Left forelimb (tissue), 1 donor: ENCODE results near the gene TACC2.

Source experiments
- DNase-seq: peaks from one replicate; pipeline ENCODE4 v3.0.0-alpha.2; 2018; ENCODE audit warnings: low spot score

The TACC2 gene

DNA sequence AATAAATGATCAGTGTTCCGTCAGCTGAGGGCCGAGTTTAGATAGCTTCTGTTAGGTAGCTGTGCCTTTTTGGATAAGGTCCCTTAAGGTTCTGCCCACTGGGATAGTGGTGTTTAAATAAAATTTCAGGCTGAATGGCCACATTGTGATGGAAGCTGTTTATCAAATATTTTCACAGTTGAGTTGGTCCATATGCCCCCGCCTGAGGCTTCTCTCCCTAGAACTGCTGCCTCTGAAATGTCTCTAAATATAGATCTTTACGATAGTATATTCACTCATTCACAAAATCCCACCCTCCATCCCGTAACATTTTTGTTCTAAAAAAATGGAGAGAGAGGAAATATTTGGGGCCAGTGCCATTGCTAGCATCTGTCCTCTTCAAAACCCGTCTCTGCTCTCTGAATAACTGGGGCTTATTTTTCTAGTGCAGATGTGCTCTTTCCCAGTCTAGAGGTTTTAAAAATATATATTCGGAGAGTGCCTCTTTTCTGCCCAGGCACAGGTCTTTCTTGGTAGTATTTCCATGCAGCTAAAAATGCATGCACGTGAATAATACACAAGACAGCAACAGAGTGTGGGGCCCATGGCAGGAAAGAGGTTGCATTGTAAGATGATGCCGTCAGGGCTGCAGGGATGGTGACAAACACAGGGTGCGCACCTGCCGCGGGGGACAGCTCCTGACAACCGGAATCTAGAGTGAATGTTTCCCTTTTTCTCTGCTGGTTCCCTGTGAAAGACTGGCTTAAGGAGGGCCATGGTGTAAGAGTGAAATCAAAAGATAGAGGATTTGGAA lies 176.7 kb downstream of the TACC2 start:
- no peak for DNase-seq

DNA sequence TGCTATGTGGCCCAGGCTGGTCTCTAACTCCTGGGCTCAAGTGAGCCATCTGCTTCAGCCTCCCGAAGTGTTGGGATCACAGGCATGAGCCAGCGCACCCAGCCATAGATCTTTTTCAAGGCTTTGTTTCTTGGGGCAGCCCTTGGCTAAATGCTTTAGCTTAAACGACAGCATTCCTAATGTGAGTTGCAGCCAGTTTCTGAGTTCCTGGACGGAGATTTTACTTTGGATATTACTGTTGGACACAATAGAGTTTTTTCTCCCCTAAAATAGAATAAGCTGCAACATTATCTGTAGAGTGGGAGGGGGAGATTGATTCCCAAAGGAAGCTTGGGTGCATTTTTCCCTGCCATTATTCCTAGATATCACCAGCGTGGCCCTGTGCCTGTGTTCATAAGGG lies 179.1 kb downstream of the TACC2 start:
- peak; percentile 20 for DNase-seq

DNA sequence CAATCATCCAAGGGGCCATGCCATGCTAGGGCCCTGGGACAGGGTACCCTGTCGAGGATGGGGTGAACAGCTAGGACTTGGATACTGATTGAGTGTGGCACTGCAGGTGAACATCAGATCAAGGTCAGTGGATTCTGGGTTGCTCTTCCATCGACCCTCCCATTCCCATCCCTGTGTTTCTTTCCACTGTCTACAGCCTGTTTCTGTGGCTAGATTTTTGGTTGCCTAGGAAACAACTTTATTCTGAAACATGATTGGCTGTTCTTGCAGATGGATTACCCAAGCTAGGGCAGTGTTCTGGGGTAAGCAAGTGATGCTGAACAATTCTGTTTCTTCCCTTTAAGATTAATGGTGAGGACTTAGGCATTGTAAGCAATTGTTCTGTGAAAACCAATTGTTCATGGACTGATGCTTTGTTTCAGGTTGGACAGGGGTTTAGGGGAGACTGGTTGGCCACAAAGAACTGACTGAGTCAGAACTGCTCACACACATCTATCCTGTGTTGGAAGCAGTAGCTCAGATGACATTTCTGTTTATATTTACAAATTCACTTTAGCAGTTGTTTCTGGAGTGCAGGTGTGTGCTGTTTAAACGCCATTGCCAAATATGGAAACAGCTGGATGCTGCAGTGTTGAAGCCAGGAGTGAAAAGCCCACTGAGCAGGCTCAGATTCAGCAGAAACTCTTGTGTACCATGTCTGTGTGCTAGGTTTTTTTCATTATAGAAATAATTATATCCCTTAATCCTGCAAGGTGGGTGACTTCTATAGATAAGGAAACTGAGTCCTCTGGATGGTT lies 179.8 kb downstream of the TACC2 start:
- DNase-seq: peak; percentile 41

DNA sequence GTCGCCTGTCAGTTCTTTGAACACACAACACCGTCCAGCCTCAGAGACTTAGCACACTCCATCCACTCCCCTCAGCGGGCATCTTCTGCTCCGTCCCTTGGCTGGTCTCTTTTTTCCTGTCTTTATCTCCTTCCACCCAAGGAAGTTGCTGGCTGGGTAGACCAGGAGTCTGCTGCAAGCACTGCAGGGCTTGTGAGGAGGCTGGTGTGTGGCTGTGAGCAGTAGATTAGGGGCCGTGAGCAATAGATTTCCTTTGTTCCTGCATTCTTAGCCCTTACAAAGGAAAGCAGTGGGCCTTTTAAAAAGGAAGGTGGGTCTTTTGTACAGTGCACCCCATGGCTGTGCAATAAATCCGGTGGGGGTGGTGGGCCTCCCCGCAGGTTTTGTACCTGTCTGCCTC lies 181.8 kb downstream of the TACC2 start:
- no peak for DNase-seq

DNA sequence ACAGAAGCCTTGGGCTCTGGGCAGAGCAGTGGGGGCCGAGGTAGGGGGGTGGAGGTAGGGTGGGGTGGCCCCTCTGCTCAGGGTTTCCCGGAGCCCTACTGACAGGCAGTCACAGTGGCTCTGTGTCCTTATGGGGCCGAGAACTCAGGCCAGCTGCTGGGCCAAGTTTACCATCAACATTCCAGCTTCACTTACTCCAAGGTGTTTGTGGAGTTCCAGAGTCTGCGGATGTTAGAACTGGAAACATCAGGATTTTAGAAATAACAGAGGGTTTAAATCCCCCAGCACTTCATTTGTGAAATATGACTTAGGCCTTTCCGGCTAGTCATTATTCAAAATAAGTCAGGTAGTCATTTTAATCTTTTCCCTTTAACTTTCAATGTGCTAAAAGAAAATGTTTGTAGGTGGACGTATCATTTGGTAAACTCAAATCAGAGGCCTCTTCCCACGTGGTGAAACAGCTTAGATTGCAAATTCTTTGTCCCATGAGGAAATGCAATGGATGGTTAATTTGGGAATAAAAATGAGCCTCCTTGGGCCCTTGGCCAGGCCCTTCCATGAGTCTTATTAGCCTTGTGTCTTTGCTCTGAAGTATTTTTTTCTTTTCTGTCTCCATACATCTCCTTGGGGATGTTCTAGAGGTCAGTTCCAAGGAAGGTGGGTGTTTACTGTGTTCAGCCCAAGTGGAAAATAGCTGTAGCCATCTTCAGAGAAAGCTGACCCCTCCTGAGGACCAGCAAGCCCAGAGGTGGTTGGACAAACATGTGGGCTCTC lies 182.5 kb downstream of the TACC2 start:
- no peak for DNase-seq

DNA sequence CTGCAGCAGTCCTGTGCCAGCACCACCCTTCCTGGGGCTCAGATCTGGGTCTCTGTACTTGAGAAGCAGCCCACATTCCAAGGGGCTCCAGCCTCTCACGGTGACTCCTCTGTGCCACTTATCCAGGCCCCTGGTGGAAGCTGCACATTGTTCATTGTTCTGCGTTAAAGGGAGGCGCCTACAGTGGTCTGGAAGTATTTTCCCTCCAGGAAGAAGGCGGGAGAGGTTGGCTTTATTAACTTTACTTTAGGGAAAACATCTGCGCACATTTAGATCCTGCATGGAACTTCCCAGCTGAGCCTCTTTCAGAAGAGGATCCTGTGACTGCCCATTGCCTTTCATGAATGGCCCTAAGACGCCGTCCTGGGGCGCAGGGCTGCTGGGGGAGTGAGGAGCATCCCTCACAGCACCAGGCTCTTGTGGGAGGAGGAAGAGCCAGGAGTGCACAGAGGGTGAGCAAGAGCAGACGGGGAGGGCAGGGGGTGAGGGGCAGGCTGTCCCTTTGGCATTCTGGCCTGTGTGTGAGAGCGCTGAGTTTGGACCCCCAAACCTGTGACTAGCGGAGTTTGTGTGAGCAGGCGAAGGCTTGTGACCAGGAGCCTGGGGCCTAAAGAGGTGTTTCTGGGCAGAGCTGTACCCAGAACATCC lies 183.5 kb downstream of the TACC2 start:
- DNase-seq: peak; percentile 66

DNA sequence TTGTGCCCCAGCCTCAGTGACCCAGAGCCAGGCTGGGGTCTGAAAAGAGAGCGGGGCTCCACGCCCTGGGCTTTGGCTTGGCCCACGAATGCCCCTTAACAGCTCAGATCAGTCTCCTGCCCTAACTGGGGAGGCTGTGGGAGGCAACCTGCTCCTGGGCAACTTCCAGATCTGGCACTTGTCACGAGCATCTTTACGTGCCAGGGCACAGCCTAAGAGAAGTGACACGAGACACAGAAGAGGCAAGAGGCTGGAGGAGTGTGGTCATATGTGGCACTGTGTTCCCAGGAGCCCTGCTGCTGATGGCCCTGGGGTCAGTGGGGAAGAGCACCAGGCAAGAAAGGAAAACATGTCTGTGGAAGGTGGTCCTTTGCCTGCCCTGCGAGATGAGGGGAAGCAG lies 184.4 kb downstream of the TACC2 start:
- no peak for DNase-seq

DNA sequence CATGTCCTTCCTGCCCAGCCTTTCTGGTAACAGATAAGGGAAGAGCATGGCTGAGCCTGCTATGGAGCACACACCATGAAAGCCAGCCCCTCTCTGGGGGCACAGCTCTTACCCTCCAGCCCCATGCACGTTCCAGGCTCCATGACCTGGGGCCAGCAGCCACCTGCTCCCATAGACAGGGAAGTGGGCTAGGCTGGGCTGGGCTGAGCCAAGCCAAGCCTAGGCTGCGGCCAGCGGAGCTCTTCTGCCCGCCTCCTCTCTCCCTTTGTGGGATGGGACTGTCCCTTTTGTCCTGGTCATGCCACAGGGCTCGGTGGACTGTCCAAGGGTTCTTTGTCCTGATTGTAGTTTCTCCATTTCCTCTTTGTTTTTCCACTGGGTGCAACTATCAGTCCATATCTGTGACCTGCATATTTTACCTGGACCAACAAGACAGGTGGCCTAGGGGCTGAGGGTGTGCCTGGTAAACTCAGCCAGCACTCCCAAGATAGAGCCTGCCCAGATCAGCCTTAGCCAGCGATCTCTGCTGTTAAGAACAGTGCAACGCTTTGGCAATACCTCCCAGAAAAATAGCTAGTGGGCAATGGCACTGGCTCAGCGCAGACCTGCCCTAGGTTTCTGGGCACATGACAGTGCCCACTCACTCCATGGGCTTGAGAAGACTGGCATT lies 184.9 kb downstream of the TACC2 start:
- DNase-seq: no peak

DNA sequence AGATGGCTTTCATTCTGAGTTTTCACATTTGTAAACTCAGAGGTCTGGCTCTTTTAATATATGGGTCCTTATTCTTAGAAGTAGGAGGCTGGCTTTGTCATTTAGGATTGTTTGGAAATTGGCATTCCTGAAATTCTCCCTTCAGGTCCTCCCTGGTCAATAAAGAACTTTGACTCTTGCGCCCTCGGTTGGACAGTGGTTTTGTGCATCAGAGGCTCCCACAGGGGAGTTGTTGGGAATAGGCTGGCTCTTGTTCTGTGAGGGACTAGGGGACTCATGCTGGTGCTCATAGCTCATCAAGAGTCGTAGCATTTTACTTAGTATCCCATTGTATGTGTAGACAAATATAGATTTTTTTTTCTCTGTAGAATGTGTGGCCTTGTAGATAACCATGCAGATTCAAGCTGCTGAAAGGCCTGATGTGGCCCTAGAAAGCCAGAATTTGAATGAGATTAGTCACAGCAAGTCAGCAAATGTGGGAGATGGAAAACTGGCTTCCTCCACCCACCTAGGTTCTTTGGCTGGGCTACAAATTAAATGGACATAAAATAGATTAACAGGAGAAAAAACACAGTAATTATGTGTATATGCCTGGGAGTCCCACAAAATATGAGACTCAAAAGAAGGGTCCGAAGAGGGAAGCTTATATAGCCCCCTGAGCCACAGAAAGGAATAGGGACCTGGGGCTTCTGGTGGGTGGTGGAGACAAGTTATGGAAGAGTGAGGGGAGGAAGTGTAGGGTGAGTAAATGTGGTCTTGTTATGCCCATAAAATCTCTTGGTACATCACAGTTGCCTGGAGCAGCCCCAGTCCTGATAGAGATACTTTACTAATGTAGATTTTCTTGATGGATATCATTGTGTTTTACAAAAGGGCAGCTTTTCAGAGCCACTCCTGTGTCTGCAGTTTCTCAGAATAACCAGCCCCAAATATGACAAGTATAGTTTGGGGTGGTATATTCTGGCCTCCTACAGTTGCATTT lies 187.6 kb downstream of the TACC2 start:
- peak; percentile 18 for DNase-seq

DNA sequence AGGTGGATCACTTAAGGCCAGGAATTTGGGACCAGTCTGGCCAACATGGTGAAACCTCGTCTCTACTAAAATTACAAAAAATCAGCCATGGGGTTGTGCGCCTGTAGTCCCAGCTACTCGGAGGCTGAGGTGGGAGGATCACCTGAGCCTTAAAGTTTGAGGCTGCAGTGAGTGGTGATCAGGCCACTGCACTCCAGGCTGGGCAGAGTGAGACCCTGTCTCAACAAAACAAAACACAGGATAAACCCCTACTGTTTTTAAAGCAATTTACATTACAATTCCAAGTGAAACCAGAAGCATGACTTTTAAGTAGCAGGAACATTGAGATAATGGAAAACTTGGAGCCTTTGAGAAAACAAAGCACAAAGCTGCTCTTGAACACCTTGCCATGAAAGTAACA lies 189.7 kb downstream of the TACC2 start:
- DNase-seq: no peak

DNA sequence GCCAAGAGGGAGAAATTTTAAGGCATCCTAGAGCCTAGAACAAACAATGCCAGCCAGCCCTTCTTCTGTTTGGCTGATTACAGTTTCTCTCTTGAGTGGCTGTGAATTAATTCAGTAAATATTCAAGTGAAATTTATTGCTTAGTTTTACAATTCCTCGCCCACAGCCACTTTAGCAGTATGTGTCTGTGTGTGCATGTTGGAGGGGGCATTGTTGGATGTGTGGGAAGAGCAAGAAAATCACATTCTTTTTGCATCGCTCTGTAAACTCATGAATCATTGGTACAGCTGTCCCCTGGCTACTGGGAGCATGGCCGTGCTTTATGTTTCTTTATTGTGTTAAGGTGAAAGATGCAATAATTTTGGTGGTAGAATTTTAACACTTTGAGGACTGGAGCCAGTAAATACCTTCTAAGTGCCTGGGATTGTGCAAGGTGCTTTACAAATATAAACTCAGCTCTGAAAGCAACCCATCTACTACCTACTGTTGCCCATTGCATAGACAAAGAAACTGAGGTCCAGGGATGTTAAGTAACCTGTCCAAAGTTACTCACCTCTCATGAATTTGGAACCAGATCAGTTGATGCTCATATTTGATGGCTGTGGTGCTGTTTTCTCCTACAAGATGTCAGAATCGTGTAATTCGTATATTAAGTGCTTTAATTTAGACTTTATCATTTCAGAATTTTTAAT lies 192.2 kb downstream of the TACC2 start:
- DNase-seq: no peak

DNA sequence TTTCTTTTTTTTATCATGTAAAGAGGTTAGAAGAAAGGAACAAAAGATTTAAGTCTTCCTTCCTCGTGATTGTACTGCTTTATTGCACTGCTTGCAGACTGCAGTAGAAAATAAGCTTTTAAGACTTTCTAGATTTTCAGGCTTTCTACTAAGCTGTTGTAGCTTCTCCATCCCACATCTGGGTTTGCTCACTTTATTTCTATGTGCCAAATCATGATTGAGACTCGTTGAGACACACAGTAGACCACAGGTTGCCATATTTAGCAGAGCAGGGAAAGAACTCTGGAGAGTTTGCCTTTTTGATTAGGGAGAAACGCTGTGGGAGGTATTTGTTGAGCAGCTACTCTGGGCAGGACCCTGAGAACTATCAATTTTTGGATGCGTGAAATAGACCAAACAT lies 192.9 kb downstream of the TACC2 start:
- DNase-seq: no peak

DNA sequence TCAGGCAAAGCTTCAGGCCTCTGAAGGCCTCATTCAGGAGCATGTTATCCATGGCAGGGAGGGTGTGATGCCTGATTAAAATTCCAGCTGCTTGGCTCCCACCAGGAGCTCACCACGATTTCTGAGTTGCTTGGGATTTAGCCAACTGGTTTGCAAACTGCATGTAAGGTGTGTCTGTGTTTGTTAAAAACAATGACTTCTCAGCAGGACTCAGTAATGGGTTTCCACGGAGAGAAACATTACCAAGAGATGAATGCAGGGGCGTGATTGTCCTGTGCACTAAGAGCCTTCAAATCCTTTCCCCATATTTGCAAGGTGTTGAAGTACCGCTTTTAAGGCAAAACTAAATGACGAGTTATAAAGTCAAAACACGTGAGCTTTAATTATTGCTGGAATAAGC lies 193.3 kb downstream of the TACC2 start:
- no peak for DNase-seq

DNA sequence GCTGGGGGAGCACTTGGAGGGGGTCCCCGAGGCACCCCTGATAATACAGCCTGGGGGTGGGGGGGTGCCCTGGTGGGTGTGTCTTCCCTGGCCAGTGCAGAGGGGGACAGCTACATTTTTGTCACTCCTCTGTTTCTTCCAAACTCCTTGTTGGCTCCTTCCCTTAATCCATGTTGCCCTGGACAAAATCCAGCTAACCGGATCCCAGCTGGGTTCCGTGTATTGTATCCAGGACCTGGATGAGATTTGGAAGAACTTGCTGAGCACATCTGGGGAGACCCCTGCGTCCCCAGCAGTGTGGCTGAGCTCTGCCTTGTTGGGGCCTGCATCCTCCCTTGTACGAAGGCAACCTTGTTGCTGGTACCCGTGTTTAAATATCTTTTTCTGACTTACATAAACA lies 195.3 kb downstream of the TACC2 start:
- DNase-seq: no peak

DNA sequence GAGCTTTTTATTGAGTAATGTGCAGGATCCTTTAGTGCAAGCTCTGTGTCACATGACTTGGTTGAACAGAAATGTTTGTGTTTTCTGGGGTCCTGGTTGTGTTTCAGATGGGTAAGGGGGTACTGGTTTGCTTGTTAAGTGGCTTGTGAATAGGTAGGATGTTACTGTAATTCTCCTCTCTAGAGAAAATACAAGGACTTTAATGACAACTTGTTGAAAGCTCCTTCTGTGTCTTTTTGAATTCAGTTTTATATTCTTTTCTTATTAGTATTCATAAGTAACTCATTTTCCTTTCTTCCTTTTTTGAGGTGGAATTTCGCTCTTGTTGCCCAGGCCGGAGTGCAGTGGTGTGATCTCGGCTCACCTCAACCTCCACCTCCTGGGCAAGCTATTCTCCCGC lies 196.7 kb downstream of the TACC2 start:
- DNase-seq: no peak

DNA sequence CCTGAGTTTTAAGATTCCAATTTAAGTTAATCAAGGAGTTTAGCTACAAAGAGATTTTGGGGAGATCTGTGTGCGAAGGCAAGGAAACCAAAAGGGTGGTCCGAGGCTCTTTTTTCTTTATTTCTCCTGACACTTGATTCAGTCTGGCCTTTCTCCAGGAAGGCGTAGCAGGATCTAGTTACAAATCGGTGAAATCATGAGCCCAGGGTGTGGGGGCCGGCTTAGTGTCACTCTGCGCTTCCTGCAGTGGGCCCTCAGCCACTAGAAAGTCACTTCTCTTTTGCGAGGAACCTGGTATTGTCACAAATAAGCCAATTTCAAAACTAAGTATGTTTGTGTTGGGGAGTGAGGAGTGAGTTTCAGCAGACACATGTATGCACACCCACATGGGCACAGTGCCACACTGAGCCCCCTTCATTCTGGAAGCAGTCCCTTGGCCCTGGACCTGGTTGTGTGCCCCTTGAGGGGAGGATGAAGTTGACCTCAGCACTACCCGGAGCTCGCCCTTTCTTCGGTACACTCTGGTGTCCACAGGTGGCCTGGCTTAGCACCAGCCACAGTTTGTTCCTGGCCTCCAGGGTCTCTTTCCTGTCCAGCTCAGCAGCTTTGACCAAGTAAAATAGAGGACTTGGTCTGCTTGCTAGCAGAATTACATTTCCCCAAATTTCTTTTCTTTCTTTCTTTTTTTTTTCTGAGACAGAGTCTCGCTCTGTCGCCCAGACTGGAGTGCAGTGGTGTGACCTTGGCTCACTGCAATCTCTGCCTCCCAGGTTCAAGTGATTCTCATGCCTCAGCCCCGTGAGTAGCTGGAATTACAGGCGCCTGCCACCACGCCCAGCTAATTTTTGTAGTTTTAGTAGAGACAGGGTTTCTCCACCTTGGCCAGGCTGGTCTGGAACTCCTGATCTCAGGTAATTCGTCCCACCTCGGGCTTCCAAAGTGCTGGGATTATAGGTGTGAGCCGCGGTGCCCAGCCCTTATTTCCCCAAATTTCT lies 198.2 kb downstream of the TACC2 start:
- DNase-seq: no peak

DNA sequence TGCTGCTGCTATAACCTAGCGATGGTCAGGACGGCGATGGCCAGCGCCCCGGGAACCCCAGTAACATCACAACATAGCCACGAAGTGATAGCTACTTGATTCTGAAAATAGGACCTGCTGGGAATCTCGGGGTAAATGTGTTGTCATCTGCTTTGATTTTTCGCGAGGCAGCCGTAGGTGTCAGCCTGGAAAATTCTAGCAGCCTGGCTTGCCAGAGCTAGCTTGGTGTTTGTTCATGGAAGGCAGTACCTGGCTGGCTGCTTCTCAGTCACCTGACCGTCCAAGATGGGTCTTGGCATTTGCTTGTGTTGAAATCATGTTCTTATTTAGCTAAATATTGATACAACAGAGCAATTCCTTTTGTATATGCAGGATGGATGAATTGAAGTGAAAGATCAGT lies 199.7 kb downstream of the TACC2 start:
- no peak for DNase-seq

DNA sequence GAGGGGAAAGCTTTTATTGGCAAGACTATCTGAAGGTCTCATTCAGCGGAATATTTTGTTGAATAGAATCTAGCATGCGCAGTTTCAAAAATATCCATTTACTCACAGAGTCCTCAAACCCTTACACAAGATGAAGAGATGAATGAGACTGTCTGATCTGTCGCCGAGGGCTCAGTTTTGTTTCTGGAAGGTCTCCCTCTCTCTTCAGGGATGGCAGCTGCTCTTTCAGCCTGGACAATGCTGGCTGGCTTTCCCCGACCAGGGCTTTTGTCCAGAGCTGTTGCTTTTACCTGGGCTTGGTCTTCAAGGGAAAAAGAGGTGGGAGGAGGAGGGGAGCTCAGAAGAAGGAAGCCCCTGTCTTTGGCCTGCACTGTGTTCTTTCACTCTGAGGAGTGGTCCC lies 200.2 kb downstream of the TACC2 start:
- DNase-seq: no peak
